ENCODE data around the gene BPNT1. TPM values are rescaled to one million over a fixed set of nuclear protein-coding genes. Genes with fewer than 3 reads are reported as not detected.

The BPNT1 gene
- total RNA-seq (2021), result 41.5 and 50.8 TPM in 2 replicates
- percentile 64 among the genes with signal in this experiment for Bru-seq, nascent RNA
- BruChase-seq, experiment 1, labeled RNA remaining after a 2-hour chase, result percentile 64 among the genes with signal in this experiment
- BruChase-seq, experiment 2, labeled RNA remaining after a 6-hour chase, result percentile 78 among the genes with signal in this experiment
- long read RNA-seq, transcript BPNT1-201 (9 exons, 2,465 nt), result major isoform, 14 of 39 reads
- long read RNA-seq, partial matches to known transcripts, result 7 of 39 reads
- long read RNA-seq, other reads (novel, unspliced or antisense), result 18 of 39 reads

- H3K9me3 ChIP-seq (ENCODE audit: insufficient read depth, low read depth), result no peaks in the 10 kb centered on the region
- no peaks in the 10 kb centered on the region for H3K36me3 ChIP-seq (ENCODE audit: low read depth)
- ChIA-PET CTCF (interaction anchor here (0.6 kb wide), 4 partner anchors 13 to 1589 kb away, joined by 3 to 11 read pairs (median 6); no protein-coding TSS in a partner anchor), POLR2A (ENCODE audit: unreplicated experiment) (interaction anchor here (0.6 to 0.8 kb wide), 11 partner anchors 10 to 1964 kb away, joined by 3 to 17 read pairs (median 4); partner anchors contain the start of gene MTARC2)
- H2AFZ ChIP-seq, result peak within 1 kb of the TSS; percentile 96
- peak within 1 kb of the TSS; percentile 88 for H3K4me3 ChIP-seq
- BruUV-seq (replicated peaks), result no TSS peak
- H3F3A ChIP-seq (ENCODE audit: insufficient read depth, low read depth), result peaks cover 10% of the 10 kb centered on the region
- H3K4me2 ChIP-seq, result peak within 1 kb of the TSS; percentile 70
- TF ChIP-seq EZH2 (IDR thresholded peaks at IDR 0.05; ENCODE audit: low read depth) (no peak), CTCF (conservative IDR thresholded peaks at IDR 0.05) (0 out of 2 replicates have a peak, but pooled peaks have one; percentile 17)
- H3K27ac ChIP-seq, result peak within 1 kb of the TSS; percentile 21; the same call in 1 of the 2 replicates
- H3K9me2 ChIP-seq (ENCODE audit: insufficient read depth), result no peaks in the 10 kb centered on the region
- H4K20me1 ChIP-seq (ENCODE audit: insufficient read depth), result no peaks in the 10 kb centered on the region
- peaks cover 7% of the 10 kb centered on the region for H3K4me1 ChIP-seq (replicated peaks; ENCODE audit: insufficient read depth)
- H3K79me2 ChIP-seq (ENCODE audit: low read depth), result peaks cover 36% of the 10 kb centered on the region
- intact Hi-C loops (cut with micrococcal nuclease; ENCODE audit: unreplicated experiment), result loop anchor here (1.0 kb wide), 1 partner anchor 44 kb away; the partner anchor contains the start of gene EPRS1
- DNase-seq, result peak; percentile 90 to 98
- no peaks in the 10 kb centered on the region for H3K27me3 ChIP-seq (ENCODE audit: insufficient read depth, low read depth)
Measured at GRCh38 chr1:220089650-220090556, at the start of gene BPNT1. Gene BPNT1, minus strand, starts transcription at chr1:220089788. Its CDS starts 9,942 bp downstream, at chr1:220079846.

- no peak overlapping the region for H2AFZ ChIP-seq
- CTCF ChIA-PET, result interaction anchor here (0.7 kb wide), 1 partner anchor 31 kb away, joined by 3 read pairs; no protein-coding TSS in a partner anchor
Measured at GRCh38 chr1:220137019-220137786, 47.6 kb upstream of the BPNT1 start.

More at GRCh38 chr1:220137019-220137786, 47.6 kb upstream of the BPNT1 start:
- no peak overlapping the region for H3K4me2 ChIP-seq
- no TSS peak for BruUV-seq (replicated peaks)
- H3K4me1 ChIP-seq (replicated peaks; ENCODE audit: insufficient read depth), result no peaks in the 10 kb centered on the region
- intact Hi-C loops (cut with micrococcal nuclease; ENCODE audit: unreplicated experiment), result no loop called here
- H3K36me3 ChIP-seq (ENCODE audit: low read depth), result peaks cover 35% of the 10 kb centered on the region
- H3F3A ChIP-seq (ENCODE audit: insufficient read depth, low read depth), result no peaks in the 10 kb centered on the region
- no peaks in the 10 kb centered on the region for H3K79me2 ChIP-seq (ENCODE audit: low read depth)
- no peaks in the 10 kb centered on the region for H3K27me3 ChIP-seq (ENCODE audit: insufficient read depth, low read depth)
- no peak for TF ChIP-seq EZH2 (IDR thresholded peaks at IDR 0.05; ENCODE audit: low read depth)
- TF ChIP-seq CTCF (conservative IDR thresholded peaks at IDR 0.05), result no peak
- no peak overlapping the region for H3K27ac ChIP-seq
- no peaks in the 10 kb centered on the region for H4K20me1 ChIP-seq (ENCODE audit: insufficient read depth)
- no peaks in the 10 kb centered on the region for H3K9me3 ChIP-seq (ENCODE audit: insufficient read depth, low read depth)
- H3K9me2 ChIP-seq (ENCODE audit: insufficient read depth), result no peaks in the 10 kb centered on the region
- no peak for DNase-seq
- POLR2A ChIA-PET (ENCODE audit: unreplicated experiment), result no interaction called here
- H3K4me3 ChIP-seq, result no peak overlapping the region
